Measurements from ENCODE around the gene KRT31.
"Not testable (repeated sequence)": the region's sequence is repeated elsewhere in the genome, so short reads cannot be mapped to it uniquely, and the experiment has no call there.

The KRT31 gene

DNA sequence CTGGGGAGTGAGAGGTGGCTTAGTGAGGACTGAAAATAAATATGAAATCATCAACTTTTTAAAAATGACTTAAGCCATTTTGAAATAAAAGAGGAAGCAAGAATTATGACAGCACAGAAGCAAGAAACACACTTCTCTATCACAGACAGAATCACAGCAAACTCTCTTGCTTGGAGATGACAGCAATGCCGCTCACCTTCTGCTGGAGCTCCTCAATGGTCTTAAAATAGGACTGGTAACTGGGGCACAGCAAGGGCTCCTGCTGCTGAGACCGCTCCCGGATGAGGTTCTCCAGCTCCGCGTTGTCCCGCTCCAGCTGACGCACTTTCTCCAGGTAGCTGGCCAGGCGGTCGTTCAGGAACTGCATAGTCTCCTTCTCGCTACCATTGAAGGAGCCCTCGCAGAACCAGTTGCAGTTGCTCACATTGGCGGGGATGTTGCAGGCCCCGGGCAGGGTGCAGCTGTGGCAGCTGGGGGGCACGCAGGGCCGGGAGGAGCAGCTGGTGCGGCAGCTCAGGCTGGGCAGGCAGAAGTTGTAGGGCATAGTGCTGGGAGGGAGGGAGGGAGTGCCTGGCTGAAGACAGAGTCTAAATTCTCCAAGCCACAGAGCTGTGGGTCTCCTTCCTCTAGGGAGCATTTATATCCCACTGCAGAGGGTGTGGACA lies at the start of gene KRT31:
TSS of gene KRT31 (minus strand) at position 613 of the 665 bp plus-strand sequence. CDS start at position 544, 69 bp downstream.
- DNase-seq = no peak

DNA sequence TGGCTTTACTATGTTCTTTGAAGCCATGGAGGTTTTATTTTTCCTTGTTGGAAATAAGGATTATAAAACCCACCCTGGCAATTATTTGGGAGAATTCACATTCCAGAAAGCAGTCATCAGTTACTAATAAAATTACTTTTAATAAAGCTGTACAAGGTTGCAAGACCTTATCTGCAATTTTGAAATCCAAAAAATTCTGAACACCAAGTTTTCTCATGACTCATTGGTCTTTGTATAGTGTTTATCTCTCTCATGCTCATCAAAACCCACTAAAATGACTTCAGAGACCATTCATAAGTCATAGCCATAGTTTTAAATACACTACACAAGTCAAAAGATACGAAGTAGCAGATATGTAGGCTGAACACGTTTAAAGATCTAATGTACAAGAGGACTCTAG lies 49.4 kb upstream of the KRT31 start:
- DNase-seq = no peak

DNA sequence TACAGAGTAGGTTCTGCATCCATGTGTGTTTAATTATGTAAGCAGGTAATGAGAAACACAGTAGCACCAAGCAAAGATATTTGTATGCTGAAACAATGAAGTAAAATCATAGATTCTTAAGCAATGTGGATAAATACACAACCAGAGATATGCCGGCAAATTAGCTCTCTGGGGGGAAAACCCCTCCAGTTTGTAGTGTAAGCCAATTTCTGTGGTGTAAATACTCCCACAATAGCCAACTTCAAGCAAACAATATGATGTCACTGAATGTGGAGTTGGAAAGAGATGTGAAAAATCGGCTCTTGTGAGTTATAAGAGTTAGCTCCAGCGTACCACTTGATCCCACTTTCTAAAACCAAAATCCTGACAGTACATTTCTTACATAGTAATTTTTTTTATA lies 47.2 kb upstream of the KRT31 start:
- DNase-seq = no peak

DNA sequence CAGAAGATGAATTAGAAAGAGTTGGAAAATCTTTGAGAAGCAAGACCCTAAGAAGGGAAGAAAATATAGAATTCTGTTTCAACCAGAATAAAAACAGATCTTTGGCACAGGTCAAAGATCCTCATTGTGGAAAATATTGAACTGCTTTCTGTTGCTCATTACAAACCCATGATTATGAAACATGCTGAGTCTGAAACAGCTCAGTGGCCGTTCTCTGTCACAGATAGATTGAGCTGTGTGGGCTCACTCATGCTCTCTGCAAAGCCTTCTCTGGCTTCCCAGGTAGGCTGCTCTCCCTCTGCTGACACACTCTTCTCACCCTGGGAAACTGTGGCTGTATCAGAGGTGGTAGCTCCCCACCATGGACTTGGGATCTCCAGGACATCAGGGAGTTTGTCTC lies 46.8 kb upstream of the KRT31 start:
- DNase-seq = no peak

- no peak for DNase-seq
Observed at GRCh38 chr17:41442739-41443138, 45.3 kb upstream of the KRT31 start.

DNA sequence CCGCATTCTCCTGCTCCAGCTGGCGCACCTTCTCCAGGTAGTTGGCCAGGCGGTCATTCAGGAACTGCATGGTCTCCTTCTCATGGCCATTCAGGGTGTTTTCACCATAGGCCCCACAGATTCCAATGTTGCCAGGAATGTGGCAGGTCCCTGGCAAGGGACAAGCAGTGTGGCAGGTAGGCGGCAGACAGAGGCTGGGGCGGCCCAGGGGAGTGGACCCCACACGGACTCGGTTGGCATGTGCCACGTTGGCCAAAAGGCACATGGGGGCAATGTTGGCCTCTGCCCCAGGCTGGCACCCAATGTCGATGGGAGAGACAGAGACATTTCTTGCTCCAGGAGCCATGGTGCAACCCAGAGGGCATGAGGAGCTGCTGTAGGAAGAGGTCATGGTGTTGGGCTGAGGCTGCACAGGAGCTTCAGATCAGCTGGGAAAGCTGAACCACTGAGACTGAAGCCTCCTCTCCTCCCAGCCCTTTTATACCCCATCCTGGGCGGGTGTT lies 43.2 kb upstream of the KRT31 start, which contains the start of gene KRT38:
TSS of gene KRT38 (minus strand) at position 453 of the 503 bp plus-strand sequence. CDS start at position 391, 62 bp downstream.
- no peak for DNase-seq

GRCh38 chr17:41439375-41439774 lies 42.0 kb upstream of the KRT31 start:
- no peak for DNase-seq

- DNase-seq = no peak
Observed at GRCh38 chr17:41437769-41438168, 40.4 kb upstream of the KRT31 start.

DNA sequence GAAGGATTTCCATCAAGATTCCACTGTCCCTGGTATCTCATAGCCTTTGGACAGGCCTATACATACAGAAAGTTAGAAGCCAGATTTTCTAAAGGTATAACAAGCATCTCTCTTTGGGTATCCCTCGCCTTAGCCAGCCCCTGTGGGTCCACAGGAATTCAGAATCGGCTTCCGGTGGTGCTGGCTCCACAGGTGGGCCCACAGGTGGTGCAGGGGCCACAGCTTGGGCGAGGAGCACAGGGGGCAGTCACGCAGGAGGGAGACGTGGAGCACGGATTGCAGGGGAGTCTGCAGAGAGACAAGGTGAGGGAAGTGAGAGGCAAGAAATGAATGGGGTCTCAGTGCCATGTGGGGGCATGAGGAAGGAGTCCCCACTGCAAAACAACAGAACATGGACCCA lies 39.8 kb upstream of the KRT31 start:
- DNase-seq = no peak

GRCh38 chr17:41434415-41434814 lies 37.0 kb upstream of the KRT31 start:
- DNase-seq = no peak

- DNase-seq = no peak
Observed at GRCh38 chr17:41434005-41434404, 36.6 kb upstream of the KRT31 start.

DNA sequence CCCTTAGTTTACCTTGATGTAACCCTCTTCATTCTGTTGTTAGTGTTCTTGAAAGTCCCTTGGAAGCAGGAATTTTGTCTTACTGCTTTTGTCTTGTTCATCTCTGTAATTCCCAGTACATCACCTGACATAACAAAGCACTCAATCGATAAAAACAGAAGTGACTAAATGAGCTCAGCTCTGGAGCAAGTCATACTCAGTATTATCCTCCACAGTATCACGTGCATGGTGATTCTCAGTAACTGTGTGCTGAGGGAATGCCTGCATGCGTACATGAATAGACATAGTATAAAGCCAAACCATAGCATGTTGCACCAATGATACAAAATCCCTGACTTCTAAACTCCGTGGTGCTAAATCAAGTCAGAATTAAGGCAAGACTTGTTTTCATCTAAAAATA lies 36.2 kb upstream of the KRT31 start:
- DNase-seq = no peak

- DNase-seq = not testable (repeated sequence)
Observed at GRCh38 chr17:41430376-41430775, 33.0 kb upstream of the KRT31 start.

DNA sequence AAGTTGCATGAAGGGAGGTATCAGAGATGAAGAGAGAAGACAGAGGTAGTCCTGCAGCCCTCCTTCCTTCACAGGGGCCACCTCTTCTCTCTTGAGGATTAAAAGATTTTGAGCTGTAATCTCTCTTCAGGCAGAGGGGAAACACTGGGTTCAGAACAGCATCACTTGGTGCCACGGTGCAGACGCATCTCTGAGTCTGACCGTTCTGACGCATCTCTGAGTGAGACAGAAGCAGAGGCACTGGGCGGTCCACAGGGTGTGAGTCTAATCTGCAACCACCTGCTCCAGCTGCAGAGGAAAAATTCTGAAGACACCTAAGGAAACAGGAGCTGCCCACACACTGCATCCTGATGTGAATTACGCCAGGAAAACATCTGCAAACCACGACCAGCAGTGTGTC lies 32.3 kb upstream of the KRT31 start:
- no peak for DNase-seq

DNA sequence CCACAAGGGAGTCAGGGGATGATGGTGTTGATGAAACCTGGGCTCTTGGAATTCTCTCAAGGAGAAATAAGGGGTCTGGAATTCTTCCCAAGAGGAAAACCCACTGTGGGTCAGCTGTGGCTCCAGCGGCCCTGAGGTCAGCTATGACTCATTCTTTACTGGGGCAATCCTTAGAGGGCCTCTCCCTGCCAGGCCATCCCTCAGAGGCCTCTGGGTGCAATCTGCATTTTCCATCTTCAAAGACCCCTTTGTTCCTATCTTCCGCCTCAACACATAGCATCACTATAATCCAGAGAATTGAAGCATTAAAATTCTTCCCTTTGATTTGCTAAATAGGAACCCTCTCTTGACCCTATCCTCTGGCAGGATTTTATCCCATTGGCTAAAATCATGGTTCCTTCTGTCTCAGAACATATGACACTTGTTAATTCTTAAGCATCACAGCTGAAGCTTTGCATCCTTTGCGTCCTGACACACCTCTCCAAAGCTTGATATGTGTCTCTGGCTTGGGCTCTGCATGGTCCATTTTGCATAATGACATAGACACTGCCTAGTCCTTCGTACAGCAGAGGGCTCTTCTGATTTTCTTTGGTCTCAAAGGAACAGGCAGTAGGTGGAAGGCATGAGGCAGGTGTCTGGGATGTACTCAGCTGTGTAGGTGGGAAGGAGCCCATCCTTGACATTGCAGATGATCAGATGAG lies 31.3 kb upstream of the KRT31 start:
- DNase-seq = no peak

DNA sequence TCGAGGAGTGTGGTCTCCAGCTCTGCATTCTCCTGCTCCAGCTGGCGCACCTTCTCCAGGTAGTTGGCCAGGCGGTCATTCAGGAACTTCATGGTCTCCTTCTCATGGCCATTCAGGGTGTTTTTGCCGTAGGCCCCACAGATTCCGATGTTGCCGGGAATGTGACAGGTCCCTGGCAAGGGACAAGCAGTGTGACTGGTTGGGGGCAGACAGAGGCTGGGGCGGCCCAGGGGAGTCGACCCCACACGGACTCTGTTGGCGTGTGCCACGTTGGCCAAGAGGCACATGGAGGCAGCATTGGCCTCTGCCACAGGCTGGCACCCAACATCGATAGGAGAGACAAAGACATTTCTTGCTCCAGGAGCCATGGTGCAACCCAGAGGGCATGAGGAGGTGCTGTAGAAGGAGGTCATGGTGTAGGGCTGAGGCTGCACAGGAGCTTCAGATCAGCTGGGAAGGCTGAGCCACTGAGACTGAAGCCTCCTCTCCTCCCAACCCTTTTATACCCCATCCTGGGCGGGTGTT lies 26.8 kb upstream of the KRT31 start, which contains the start of gene KRT37:
TSS of gene KRT37 (minus strand) at position 475 of the 525 bp plus-strand sequence. CDS start at position 413, 62 bp downstream.
- no peak for DNase-seq

- DNase-seq = not testable (repeated sequence)
Observed at GRCh38 chr17:41422586-41422985, 25.2 kb upstream of the KRT31 start.

DNA sequence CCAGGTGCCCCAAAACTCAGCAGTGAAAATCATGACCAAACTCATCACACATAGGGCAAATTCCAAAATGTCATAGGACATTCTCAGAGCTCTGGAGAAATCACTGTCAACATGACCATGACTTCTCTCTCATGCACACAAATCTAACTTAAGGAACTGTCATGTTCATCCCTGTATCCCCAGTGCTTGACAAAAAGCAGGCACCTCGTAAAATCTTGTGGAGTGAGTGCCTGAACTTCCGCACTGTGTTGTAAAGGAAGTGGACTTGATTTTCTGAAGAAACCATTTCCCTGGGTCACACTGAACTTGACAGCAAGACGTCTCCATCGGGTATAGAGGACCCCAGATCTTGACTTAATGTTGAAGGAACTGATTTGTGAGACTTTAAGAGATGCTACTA lies 24.2 kb upstream of the KRT31 start:
- no peak for DNase-seq

- DNase-seq = no peak
Observed at GRCh38 chr17:41421116-41421515, 23.7 kb upstream of the KRT31 start.

- no peak for DNase-seq
Observed at GRCh38 chr17:41420134-41420533, 22.7 kb upstream of the KRT31 start.

- no peak for DNase-seq
Observed at GRCh38 chr17:41419716-41420115, 22.3 kb upstream of the KRT31 start.

DNA sequence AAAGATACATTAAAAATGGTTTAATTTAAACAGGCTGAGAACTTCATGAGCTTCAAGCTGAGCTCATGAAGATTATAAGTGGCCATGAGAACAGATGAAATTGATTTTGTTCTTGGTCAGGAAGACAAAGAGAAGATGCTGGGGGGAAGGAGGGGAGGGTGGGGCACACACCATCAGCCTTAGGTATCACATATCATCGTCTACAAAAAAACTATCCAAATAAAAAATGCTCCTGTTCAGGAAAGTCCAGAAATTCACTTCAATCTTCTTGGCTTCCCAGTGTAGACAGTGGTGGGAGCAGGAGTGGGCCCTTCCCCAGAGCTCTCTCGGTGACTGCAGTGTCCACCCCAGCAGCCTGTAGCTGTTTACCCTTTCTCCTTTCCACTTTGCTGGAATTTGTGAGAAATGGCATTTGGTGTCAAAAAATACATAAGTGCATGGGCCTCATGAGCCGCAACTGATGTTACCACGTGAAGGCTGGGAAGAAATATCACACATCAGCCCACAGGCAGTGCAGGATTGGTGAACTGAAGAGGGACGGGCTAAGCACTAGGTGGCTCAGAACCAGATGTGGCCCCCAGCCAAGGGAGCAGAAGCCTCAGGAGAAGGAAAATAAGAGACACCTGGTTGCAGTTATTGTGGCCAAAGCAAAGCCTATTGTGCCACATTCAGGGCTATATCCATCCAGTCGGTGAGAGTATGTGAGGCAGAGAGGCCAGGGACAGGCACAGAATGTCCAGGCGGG lies 20.9 kb upstream of the KRT31 start:
- no peak for DNase-seq

GRCh38 chr17:41417576-41418015 lies 20.2 kb upstream of the KRT31 start:
- DNase-seq = peak; percentile 40
